Measurements from ENCODE around the gene GRPEL1.

GRCh38 chr4:7107166-7107905 is 39.5 kb upstream of the GRPEL1 start:
- TF ChIP-seq, protein P1, sequence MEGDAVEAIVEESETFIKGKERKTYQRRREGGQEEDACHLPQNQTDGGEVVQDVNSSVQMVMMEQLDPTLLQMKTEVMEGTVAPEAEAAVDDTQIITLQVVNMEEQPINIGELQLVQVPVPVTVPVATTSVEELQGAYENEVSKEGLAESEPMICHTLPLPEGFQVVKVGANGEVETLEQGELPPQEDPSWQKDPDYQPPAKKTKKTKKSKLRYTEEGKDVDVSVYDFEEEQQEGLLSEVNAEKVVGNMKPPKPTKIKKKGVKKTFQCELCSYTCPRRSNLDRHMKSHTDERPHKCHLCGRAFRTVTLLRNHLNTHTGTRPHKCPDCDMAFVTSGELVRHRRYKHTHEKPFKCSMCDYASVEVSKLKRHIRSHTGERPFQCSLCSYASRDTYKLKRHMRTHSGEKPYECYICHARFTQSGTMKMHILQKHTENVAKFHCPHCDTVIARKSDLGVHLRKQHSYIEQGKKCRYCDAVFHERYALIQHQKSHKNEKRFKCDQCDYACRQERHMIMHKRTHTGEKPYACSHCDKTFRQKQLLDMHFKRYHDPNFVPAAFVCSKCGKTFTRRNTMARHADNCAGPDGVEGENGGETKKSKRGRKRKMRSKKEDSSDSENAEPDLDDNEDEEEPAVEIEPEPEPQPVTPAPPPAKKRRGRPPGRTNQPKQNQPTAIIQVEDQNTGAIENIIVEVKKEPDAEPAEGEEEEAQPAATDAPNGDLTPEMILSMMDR (IDR thresholded peaks at IDR 0.05) = no peak
- no peak for TF ChIP-seq POLR2A (IDR thresholded peaks at IDR 0.05)

All from body of pancreas (tissue), 4 donors.